ENCODE results near the gene ADTRP. TPM values are rescaled to one million over a fixed set of nuclear protein-coding genes. Genes with fewer than 3 reads are reported as not detected.

ADTRP gene
- total and polyA plus RNA-seq, 8 donors = 0.65 to 11.4 (median 1.4) TPM

DNA sequence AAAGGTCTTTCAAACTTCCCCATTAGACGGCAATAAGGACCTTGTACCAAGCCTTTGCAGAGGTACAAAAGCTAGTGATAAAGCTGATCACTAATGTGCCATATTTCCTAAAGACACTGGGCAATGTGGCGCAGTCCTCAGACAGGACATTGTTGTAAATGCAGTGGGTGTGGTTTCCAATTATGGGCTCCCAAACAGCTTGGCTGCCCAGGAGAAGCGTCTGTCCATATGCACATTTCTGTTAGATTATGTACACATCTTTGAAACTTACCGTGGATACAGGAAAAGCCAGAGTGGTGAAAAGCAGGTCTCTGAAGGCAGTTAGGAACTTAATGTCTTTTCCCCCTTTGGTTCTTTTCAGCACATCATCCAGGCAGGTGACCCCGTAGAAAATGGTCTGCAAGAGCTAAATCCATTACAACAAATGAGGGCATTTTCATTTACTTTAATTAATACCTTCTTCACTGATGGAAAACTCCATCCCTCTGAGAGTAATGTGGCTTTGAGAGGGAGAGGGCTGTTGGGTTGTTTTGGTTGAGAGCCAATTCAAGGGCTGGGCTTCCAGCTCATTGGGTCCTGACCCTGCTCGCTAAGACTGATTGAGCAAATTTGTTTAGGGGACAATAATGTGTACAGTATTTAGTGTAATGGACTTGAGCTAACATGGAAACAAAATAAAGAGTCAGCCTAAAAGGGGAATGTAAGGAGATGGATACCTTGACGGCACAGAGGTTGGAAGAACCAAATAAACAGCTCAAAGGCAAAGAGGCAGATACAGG is 10.4 kb downstream of the ADTRP start:
- H3K36me3 ChIP-seq = no peaks in the 10 kb centered on the region
- peaks cover 24 to 36% of the 10 kb centered on the region in 2 donors for H3K4me1 ChIP-seq
- no peaks in the 10 kb centered on the region for H3K9me3 ChIP-seq
- ATAC-seq (no peak), DNase-seq (no peak)
- TF ChIP-seq CTCF (IDR thresholded peaks at IDR 0.05) = no peak
- H3K4me3 ChIP-seq = no peak overlapping the region
- intact Hi-C loops (cut with DNase I) = no loop called here
- no peak overlapping the region for H3K27ac ChIP-seq
- no peaks in the 10 kb centered on the region for H3K27me3 ChIP-seq

DNA sequence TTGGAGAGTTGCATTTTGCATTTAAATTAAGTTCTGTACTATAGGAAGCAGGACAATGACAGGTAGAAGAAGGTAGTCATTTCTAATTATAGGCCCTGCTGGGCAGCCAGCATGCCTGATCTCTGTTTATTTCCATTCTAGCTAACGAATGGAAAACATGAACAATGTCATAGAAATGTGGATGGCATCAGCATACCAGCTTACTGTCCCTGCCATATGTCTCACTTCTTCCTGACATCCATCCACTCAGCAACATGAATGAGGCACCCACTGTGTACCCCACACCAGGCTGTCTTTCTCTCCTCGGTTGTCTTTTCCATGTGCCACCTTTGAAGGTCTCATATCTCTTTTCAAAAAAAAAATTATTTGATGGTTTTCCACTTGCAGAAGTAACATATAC is 11.1 kb downstream of the ADTRP start:
- Histone ChIP-seq H3K36me3 (no peaks in the 10 kb centered on the region), H3K27me3 (no peaks in the 10 kb centered on the region), H3K4me3 (no peak overlapping the region), H3K4me1 (peaks cover 27 to 36% of the 10 kb centered on the region in 2 donors), H3K9me3 (no peaks in the 10 kb centered on the region), H3K27ac (peak overlapping the region; percentile 16 to 60)
- ATAC-seq (no peak), DNase-seq (no peak)
- no peak for TF ChIP-seq CTCF (IDR thresholded peaks at IDR 0.05)
- intact Hi-C loops (cut with DNase I) = no loop called here

GRCh38 chr6:11766589-11767450 is 11.8 kb downstream of the ADTRP start:
- Histone ChIP-seq H3K9me3 (no peaks in the 10 kb centered on the region), H3K27me3 (no peaks in the 10 kb centered on the region), H3K36me3 (no peaks in the 10 kb centered on the region), H3K27ac (peak overlapping the region; percentile 16 to 60), H3K4me1 (peaks cover 27 to 34% of the 10 kb centered on the region in 2 donors), H3K4me3 (no peak overlapping the region)
- no peak for DNase-seq
- intact Hi-C loops (cut with DNase I) = no loop called here
- peak; percentile 70 for ATAC-seq
- TF ChIP-seq CTCF (IDR thresholded peaks at IDR 0.05) = no peak

DNA sequence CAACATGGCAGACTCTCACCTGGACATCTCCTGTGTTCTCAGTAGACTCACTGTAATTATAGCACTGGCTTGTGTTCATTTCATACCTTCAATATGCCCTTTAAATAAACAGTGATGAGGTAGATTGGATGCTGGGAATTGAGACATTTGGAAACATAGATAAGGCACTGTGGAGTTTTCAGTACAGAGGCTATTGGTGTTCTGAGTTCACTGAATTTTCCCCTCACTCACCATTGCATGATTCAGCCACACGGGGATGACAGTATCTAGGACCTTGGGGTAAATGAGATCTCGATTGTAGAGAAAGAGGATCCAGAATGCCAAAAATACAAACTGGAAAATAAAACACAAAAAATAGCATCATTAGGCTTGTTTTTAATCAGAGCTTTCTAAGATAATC is 12.6 kb downstream of the ADTRP start:
- ATAC-seq (no peak), DNase-seq (no peak)
- peak overlapping the region in 1 of 2 donors; percentile 60 for H3K27ac ChIP-seq
- intact Hi-C loops (cut with DNase I) = no loop called here
- no peaks in the 10 kb centered on the region for H3K36me3 ChIP-seq
- no peak for TF ChIP-seq CTCF (IDR thresholded peaks at IDR 0.05)
- no peaks in the 10 kb centered on the region for H3K27me3 ChIP-seq
- no peaks in the 10 kb centered on the region for H3K9me3 ChIP-seq
- peaks cover 26 to 27% of the 10 kb centered on the region in 2 donors for H3K4me1 ChIP-seq
- no peak overlapping the region for H3K4me3 ChIP-seq

GRCh38 chr6:11764250-11764604 is 14.4 kb downstream of the ADTRP start:
- DNase-seq = no peak
- Histone ChIP-seq H3K4me3 (no peak overlapping the region), H3K27me3 (no peaks in the 10 kb centered on the region), H3K9me3 (no peaks in the 10 kb centered on the region), H3K27ac (no peak overlapping the region), H3K36me3 (no peaks in the 10 kb centered on the region), H3K4me1 (peaks cover 12 to 22% of the 10 kb centered on the region in 2 donors)
- intact Hi-C loops (cut with DNase I) = no loop called here
- no peak for TF ChIP-seq CTCF (IDR thresholded peaks at IDR 0.05)
- no peak for ATAC-seq
